Esophagus squamous epithelium (tissue), 4 donors: Measurements from ENCODE around the gene ODAD3.

ENCODE experiments used
- CTCF ChIP-seq, 6 experiments: fragments of 450-650 bp in 4 of 6; fragments of 200-600 bp in 2 of 6; sonication (generic) in 2 of 6; IDR thresholded peaks; one replicate each; pipeline ENCODE4 v1.5.1; 2016 to 2019; ENCODE audit warnings: antibody characterized with exemption in 6 of 6, mild to moderate bottlenecking in 4 of 6, moderate library complexity in 4 of 6
- POLR2A ChIP-seq, 4 donors: fragments of 450-650 bp; IDR thresholded peaks; one replicate each; pipeline ENCODE4 v1.6.1; 2017; ENCODE audit warnings: antibody characterized with exemption in 4 of 4, mild to moderate bottlenecking in 4 of 4, moderate library complexity in 3 of 4

GRCh38 chr19:11451871-11452619 lies 17.1 kb upstream of the ODAD3 start:
- no peak for TF ChIP-seq POLR2A (IDR thresholded peaks at IDR 0.05)
- TF ChIP-seq CTCF (IDR thresholded peaks at IDR 0.05) = no peak
